HG03196 (cell line): Measurements from ENCODE around the gene SPIRE1.
"Not testable (repeated sequence)": the region's sequence is repeated elsewhere in the genome, so short reads cannot be mapped to it uniquely, and the experiment has no call there.

Source experiments
- ATAC-seq: cut with Tn5 transposase; IDR thresholded peaks from one replicate; pipeline ENCODE4 v1.9.1; 2021; ENCODE audit not compliant: unreplicated experiment

SPIRE1 gene

DNA sequence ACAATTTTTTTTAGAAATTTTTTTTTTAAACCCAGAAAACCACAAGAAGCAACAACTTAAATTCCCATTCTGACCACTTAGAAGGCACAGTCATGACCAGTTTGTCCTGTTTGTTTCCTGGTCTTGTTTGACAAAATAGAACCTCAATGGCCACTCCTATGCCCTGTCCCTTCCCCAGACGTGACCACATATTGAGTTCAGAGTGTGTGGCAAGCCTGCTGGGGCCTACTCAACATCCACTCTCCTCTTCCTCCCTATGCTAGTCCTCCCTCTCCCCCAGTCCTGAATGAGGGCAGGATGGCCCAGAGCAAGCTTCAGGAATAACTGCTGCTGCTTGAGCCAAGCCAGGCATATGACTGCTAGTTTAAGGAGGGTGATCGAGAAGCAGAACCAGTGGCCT lies 160.6 kb downstream of the SPIRE1 start:
- ATAC-seq, result no peak

DNA sequence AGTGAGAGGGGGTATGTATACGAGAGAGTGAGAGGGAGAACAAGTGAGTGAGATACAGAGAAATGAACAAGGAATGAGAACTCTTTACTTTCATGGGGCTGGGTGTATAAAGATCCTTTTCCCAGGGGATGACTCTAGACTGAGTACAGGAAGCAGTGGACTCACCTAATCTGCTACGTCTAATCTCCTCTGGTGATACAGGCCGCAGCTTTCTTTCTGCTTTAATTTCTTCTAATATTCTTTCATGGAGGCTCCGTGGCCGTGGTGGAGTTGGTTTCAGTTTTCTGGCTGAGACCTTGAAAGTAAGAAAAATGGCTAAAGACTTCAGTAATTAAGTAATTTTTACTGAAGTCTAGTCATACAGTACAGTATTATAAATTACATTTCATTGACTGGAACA lies 165.0 kb downstream of the SPIRE1 start:
- no peak for ATAC-seq

DNA sequence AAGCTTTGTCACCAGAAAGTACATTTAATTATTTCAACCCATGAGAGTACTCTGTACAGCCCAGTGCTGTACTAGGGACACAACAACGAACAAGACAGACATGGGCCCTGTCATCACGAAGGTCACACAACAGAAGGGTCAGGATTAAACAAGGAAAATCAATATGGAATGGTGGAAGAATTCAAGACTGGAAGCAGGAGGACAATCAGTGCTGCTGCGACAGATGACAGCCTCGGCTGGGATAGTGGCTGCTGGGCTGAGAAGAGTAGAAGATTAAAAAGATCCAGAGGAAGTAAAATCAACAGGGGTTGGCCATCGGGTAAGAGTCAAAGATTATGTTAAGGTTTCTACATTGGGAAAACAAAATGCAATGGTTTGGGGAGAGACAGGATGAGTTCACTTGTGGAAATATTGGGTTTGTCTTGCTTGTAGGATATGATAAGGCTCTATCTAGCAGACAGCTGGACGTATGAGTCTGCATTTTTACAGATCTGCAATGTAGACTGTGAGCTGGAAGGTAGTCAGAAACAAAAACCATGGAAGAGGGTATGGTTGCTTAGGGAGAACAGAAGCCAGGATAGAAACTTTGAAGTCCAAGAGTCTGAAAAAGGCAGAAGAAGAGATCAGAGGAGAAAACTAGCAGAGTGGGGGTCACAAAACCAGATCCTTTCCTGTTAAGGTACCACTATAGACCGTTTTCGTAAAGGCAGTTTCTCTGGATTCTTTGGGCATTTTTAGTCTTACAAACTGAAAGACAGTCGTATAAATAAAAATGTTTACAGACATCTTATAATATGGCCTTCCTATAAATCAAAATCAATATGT lies 166.1 kb downstream of the SPIRE1 start:
- no peak for ATAC-seq

DNA sequence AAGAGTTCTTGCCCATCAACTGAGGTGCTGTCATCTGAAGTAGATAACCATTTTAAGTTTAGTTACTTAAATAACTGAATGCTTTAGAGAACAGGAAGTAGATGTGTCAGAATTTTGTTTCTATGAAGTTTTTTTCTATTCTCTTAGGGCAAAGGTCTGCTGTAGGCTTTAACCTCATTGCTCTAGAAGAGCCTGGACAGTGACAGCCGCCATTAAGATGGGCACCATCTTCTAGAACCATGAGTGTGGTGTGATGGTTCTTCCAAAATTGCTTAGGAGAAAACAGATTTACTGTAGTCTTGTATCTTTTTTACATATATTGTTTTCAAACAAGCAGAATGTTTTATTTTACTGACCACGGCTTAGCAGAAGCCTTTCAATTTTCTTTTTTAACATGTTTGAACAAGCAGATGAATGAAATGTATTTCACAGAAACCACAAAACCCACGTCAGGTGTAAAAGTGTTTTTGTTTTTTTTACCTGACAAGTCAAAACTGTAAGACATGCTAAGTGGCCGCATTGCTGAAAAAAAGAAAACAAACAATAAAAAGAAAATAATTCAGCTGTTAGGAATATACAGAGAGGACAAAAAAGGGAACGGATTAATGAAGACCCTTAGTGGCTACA lies 172.3 kb downstream of the SPIRE1 start:
- no peak for ATAC-seq

DNA sequence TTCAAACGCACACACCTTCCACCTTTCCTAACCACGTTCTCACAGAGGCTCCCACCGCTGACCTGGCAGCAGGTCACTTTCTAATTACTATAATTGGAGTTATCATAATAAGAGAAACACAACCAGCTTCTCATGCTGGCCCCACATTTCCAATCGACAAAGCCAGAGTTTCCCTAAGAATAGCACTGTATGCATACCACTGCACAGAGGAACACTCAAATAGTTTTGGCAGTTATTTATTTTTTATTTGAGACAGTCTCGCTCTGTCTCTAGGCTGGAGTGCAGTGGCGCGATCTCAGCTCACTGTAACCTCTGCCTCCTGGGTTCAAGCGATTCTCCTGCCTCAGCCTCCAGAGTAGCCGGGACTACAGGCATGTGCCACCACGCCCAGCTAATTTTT lies 176.0 kb downstream of the SPIRE1 start:
- not testable (repeated sequence) for ATAC-seq

DNA sequence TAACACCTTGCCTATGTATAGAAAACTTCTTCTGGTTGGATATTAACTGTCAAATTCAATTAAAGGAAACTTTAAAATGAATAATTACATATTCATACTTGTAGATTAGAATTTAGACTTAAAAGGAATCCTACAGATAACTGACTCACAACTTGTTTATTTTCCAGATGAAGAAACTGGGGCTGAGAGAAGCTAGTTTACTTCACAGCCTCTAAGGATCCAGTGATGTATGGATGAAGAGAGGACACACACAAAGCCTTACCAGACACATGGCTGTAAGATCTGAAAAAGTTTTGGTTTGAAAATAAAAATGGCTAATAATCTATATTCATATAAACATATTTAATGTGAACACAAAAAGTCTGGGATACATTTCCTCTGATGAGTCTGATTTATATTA lies 177.9 kb downstream of the SPIRE1 start:
- ATAC-seq, result no peak

DNA sequence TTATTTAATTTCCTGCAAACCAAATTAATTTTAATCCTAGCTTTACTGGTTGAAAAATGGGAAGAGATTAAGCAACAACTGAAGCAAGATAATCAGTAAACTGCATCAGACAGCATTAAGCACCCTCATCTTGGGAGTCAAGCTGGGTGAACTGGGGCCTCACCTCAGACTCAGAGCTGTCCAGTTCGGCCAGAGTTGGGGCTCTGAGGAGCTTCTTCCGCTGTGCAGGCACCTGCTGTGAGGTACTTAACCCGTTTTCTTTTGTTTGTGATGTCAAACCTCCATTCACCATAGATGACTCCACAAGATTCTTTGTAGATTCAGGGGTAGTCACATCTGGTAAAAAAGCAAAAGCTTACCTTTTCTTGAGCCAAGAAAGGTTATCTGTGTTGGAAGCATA lies 178.4 kb downstream of the SPIRE1 start:
- no peak for ATAC-seq

DNA sequence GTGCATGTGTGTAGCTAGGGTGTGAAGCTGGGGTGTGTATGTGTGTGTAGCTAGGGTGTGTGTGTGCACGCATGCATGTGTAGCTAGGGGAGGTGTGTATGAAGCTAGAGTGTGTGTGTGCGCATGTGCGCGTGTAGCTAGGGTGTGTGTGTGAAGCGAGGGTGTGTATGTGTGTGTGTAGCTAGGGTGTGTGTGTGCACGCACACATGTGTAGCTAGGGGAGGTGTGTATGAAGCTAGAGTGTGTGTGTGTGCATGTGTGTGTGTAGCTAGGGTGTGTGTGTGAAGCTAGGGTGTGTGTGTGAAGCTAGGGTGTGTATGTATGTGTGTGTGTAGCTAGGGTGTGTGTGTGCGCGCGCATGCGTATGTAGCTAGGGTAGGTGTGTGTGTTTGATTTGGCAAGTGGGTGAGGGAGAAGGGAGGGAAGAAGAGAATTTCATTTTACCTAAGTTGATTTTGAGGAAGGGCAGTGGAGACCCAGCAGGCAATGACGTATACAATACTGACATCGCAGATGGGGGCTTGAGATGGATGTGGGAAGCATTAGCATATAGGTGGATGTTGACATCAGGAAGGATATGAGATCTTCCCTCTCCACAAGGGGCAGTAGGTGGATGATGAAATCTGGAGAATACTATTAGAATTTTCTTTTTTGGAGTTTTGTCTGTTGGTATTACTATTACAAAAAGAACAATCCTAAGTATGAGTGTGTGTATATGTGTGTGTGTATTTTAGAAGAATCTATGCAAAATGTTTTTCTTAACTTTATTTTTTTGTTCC lies 179.4 kb downstream of the SPIRE1 start:
- ATAC-seq, result no peak

DNA sequence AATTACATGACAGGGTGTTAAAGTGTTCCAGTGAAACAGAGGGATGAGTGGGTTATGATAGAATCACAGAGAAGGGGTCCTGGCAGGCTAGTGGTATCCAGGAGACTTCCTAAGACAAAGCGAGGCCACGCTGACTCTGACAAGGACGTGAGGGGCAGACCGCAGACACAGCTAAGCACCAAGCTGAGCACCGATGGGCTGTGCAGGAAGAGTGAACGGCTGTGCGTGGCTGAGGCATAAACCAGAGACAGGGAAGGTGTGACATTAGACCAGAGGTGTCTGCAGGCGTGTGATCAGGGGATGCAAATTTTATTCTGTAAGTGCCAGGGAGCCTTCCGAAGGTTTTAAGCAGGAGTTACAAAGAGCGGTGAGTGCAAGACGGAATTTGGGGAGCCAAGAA lies 180.3 kb downstream of the SPIRE1 start:
- ATAC-seq, result no peak

DNA sequence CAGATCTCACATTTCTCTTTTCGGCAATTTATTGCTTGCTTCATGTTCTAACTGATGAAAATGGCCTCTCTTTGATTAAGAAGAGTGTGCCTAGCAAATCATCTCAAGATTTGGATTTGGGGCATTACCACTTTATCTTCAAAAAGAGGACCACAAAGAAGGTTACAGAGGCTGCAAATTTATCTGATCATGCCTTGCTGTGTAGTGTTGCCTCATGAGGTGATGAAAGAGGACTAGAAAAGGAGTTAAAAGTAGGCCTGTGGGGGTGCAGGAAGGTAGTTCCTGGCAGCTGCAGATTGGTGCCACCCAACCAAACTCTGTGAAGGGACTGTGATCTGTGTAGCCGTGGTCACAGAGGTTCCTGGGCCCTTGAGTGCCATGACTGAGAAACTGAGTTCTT lies 181.0 kb downstream of the SPIRE1 start:
- no peak for ATAC-seq

DNA sequence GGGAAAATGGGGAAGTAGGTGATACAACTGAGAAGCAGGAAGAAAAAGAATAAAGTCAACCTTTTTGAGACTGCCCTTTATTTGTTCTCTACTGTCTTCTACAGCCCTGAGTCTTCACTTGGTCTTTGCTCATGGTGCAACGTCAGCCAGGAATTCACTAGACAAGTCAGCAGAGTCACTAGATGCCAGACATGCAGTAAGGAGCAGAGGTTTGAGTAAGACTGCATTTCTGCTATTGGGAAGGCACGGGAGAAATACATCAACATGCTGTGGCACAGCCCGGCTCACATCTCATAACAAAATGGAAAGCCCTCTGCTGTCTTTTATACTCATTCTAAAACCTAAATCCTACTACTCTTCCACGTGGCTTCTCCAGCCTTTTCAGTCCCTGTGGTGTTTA lies 183.0 kb downstream of the SPIRE1 start:
- ATAC-seq, result no peak

DNA sequence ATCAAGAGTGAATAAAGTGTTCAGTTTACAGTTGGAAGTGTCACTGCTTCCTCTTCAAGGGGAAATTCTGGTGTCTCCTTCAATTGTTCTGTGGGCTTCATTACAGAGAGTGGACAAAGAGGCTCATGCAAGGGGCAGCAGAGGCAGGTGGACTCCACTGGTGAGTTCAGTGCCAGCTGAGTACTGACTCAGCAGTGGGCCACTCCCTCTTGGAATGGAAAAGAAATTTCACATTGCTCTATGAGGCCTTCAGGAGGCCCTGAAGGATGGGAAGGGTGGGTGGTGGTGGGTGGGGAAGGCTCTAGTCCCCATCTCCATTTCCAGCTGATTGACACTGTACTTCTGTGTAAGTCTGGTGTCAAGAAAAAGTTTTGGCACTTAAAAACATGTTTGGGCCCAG lies 183.8 kb downstream of the SPIRE1 start:
- ATAC-seq, result no peak

DNA sequence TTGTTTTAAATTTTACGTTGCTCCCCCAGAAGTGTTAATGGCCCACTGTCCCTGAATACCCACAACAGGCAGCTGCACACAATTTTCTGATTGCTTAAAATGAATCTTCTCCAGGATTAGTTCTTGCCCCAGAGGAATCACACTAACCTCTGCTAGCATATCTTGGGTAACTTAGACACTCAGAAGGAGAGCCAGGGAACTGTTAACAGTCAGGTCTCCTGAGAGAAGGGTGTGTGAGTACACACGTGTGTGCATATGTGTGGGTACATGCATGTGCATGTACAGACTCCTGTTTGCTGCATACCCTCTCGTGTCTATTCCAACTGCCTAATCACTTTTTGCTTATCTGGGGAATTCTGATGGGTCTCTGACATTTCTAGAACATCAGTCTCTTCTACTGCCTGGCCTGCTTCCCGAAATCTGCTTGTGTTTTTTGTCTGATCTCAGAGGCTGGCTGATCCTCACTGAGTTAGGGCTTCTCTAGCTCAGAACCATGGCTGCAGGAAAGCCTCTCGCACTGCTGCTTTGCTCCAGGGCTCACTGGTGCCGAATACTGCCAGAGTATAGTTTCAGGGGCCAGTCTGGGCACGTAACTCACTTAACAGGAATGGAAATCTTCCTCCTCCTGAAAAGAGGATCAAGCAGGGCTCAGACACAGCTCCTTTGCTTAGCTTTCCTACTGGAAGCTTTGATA lies 187.4 kb downstream of the SPIRE1 start:
- ATAC-seq, result no peak

DNA sequence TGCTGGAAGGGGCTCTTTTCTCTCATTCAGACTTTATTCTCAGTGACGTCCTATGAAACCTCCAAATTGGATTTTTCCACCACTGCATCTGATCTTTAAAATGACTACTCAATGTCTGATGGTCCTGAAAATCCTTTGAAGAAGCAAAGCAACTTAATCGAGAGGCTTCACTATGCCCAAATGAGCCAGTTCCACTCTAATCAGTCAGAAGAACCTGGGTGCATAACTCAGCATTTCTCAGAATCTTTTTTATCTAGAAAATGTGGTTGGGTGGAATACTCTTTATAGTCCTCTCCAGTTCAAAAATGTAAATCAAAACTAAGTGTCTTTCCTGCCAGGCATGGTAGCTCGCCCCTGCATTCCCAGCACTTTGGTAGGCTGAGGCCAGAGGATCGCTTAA lies 189.5 kb downstream of the SPIRE1 start:
- ATAC-seq, result no peak

DNA sequence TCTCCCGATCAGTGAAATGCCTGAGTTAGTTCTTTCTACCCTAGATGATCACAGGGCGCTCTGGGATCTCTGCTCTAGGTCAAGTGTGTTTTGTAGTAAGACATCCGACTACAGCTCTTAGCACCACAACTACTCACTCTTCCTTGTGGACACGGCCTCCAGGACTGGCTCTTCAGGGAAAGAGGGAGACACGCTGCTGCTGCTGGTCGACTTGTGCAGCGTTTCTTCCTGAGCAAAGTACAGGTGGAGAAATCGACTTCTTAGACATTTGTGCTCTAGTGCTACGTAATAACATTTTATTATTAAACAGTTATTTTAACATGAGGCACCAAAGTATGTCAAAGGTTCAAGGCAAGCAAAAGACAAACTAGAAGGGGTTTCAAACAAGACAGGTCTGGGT lies 193.2 kb downstream of the SPIRE1 start:
- ATAC-seq, result no peak

DNA sequence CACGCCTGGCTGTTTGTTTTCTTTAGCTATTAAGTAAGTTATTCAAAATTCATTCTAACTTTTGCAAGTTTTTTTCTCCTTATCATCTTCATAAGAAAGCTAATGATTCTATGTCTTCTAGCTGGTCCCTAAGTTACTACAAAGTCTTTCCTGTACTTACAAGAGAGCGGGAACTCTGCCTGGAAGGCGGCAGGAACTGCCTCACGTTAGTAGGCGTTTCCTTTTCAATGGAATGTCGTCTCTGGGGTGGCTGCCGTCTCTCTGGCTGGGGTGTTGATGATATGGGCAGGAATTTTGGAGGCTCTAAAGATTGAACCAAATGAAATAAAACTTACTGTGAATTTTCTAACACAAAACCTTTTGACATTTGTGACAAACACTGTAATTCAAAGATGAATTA lies 194.7 kb downstream of the SPIRE1 start:
- ATAC-seq, result no peak

DNA sequence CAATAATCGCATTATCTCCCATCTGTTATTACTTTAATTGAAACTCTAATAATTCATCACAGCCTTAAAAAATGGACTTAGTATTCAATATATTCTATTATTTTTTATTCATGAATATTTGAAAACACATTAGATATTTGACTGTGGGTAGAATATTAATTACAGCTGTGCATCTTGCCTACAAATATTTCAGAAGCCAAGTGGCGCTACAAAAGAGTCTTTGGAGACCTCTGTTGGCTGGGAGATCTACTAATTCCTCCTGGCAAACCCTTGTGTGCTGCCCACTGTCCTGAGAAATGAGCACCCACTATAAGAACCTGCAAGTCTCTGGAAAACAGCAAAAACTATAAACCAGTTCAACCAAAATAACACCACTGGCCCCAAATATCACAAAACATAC lies 195.7 kb downstream of the SPIRE1 start:
- no peak for ATAC-seq

DNA sequence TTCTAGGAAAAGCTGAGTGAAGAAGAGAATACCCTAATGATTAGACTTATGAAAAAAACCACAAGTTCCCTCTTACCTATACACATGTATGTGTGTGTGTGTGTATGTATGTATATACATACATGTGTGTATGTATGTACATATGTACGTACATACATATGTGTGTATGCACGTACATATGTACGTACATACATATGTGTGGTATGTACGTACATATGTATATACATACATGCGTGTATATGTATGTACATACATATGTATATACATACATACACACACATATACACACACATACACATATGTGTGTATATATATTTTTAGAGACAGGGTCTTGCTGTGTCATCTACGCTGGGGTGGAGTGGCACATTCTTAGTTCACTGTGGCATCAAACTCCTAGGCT lies 196.6 kb downstream of the SPIRE1 start:
- no peak for ATAC-seq

DNA sequence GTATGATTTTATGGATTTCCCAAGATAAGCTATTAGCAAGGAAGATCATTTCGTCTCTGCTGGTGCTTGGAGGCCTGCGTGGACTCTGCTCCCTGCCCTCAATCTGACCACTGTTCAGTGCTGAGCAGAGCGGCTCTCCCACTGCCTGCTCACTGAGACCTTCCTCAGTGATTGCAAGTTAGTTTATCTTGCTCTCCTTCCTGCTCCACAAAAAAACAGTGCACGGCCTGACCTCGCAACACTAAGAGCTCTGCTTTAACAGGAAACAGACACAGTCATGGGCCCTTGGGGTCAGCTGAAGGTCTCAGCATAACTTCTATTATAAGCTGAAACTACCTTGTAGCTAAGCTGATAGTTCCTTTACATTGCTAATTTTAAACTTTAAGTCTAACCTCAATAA lies 197.0 kb downstream of the SPIRE1 start:
- ATAC-seq, result no peak

DNA sequence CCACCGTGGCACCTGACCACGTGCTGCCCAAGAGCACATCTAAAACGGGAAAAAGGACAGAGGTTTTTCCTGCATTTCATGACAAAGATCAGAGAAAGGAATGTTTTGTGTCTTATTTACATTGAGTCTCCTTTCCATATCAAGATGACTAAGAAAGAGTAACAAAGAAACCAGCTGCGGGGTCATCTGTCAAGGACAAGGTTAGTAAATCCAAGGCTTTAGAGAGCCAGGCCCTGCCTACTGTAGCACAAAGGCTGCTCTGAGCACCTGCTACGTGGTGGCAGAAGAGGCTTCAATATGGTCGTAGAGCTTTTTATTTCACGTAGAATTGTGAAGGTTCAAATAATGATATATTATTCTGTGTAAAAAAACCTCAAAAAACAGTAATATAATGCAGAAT lies 199.1 kb downstream of the SPIRE1 start:
- ATAC-seq, result no peak

DNA sequence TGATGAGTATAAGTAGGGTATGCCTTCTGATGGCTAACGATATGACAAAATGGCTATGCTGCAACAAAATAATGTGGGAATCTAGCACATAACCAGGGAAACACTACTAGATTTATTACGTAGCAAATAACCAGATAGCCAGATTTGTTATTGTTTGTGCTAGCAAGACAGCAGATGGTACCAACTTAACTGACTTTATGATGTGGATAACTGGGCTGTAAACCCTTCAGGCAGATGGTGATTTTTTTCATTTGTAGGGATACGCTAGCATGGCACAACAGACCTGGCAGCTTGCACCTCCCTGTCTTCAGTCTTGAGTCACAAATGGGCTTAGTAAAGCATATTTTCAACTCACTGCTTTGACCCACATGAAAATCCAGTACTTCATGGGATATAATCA lies 201.5 kb downstream of the SPIRE1 start:
- no peak for ATAC-seq
